Measurements from ENCODE around the gene MYO15A.

GRCh38 chr17:18105027-18105426, 3.5 kb upstream of the MYO15A start:
- TF ChIP-seq TAF1 (IDR thresholded peaks at IDR 0.05; ENCODE audit: borderline replicate concordance, insufficient read depth, low read length), result no peak
- TF ChIP-seq POLR2AphosphoS5 (IDR thresholded peaks at IDR 0.05; ENCODE audit: low read depth, low read length), result no peak

Data from PFSK-1 (cell line).